HCT116 (cell line): ENCODE data around the gene TCF12. TPM values are rescaled to one million over a fixed set of nuclear protein-coding genes. Genes with fewer than 3 reads are reported as not detected.

Experiments
- ATAC-seq: fragments of 200-7000 bp; cut with Tn5 transposase; 2 replicates; pipeline ENCODE4 v1.9.1; 2020; ENCODE audit warnings: mild to moderate bottlenecking, moderate library complexity
- BruUV-seq: library from RNA; stranded (reverse); fragments of 400-500 nt; replicated peaks from 2 replicates; lab custom pipeline; 2021; lab: Mats Ljungman, UMichigan
- CTCF ChIA-PET: fragments of 300-600 bp; sonication (Branson Sonifier 250); formaldehyde crosslinking; loops from one replicate; lab custom pipeline; 2021; ENCODE audit warnings: antibody characterized with exemption; lab: Charles Lee
- POLR2A ChIA-PET: fragments of 300-600, 350-600 bp; sonication (Branson Sonifier 250); formaldehyde crosslinking; loops from one replicate; lab custom pipeline; 2021; ENCODE audit warnings: antibody characterized with exemption; lab: Charles Lee
- RAD21 ChIA-PET, 2 experiments: fragments of 300-600 bp; sonication (Branson Sonifier 250); formaldehyde crosslinking; loops; one replicate each; lab custom pipeline; 2023; ENCODE audit warnings: low total read pairs in 2 of 2; ENCODE audit not compliant: uncharacterized antibody in 2 of 2, unreplicated experiment in 2 of 2, low non-redundant PET in 1 of 2; lab: Charles Lee
- DNase-seq: peaks from one replicate; pipeline ENCODE4 v3.0.0-alpha.2; 2010; ENCODE audit warnings: low read depth, low spot score
- H2AFZ ChIP-seq: fragments of 200-600 bp; shearing (Covaris generic), sonication (generic); 2 replicates; pipeline ENCODE4 v1.6.1; 2017; ENCODE audit warnings: low read depth, mixed run types, mixed read lengths, antibody characterized with exemption, low read length; ENCODE audit not compliant: poor library complexity, severe bottlenecking
- H3K27ac ChIP-seq: 2 replicates; pipeline ENCODE4 v1.5.1; 2012; ENCODE audit warnings: low read depth, low read length
- H3K27me3 ChIP-seq: fragments of 200-600 bp; sonication (generic); 2 replicates; pipeline ENCODE4 v1.6.1; 2016; ENCODE audit warnings: mixed run types, low read length, mixed read lengths; ENCODE audit not compliant: insufficient read depth
- H3K36me3 ChIP-seq, 2 experiments: fragments of 200-500 bp in 1 of 2; fragments of 200-600 bp in 1 of 2; sonication (Bioruptor generic) in 1 of 2; sonication (generic) in 1 of 2; 2 replicates each; pipeline versions ENCODE4 v1.5.1 to v1.6.1; 2014 to 2016; ENCODE audit warnings: low read length in 2 of 2, inconsistent platforms in 1 of 2, mixed read lengths in 1 of 2, mixed run types in 1 of 2; ENCODE audit not compliant: insufficient read depth in 2 of 2, control insufficient read depth in 1 of 2
- H3K4me1 ChIP-seq, 2 experiments: fragments of 200-600 bp in 1 of 2; sonication (generic) in 1 of 2; 2 replicates each; pipeline versions ENCODE4 v1.5.1 to v1.6.1; 2012 to 2017; ENCODE audit warnings: low read length in 2 of 2, inconsistent platforms in 1 of 2, mild to moderate bottlenecking in 1 of 2, mixed read lengths in 1 of 2, mixed run types in 1 of 2, moderate library complexity in 1 of 2; ENCODE audit not compliant: insufficient read depth in 2 of 2, control insufficient read depth in 1 of 2
- H3K4me2 ChIP-seq: fragments of 200-600 bp; sonication (generic); 2 replicates; pipeline ENCODE4 v1.6.1; 2017; ENCODE audit warnings: mixed run types, low read length, mixed read lengths
- H3K4me3 ChIP-seq, 2 experiments: fragments of 200-600 bp in 1 of 2; sonication (generic) in 1 of 2; replicated peaks in 1 of 2; 2 replicates each; pipeline ENCODE4 v1.5.1; 2011 to 2016; ENCODE audit warnings: low read length in 2 of 2, control low read depth in 1 of 2, low read depth in 1 of 2, mild to moderate bottlenecking in 1 of 2, mixed read lengths in 1 of 2, mixed run types in 1 of 2
- H3K79me2 ChIP-seq: fragments of 200-600 bp; sonication (generic); 2 replicates; pipeline ENCODE4 v1.6.1; 2017; ENCODE audit warnings: mild to moderate bottlenecking, mixed run types, low read length, moderate library complexity, mixed read lengths; ENCODE audit not compliant: insufficient read depth
- H3K9ac ChIP-seq: fragments of 200-600 bp; sonication (generic); 2 replicates; pipeline ENCODE4 v1.6.1; 2016; ENCODE audit warnings: low read length, mixed read lengths
- H3K9me2 ChIP-seq: fragments of 200-600 bp; sonication (generic), shearing (Covaris generic); 2 replicates; pipeline ENCODE4 v1.6.1; 2017; ENCODE audit warnings: mixed run types, mild to moderate bottlenecking, moderate library complexity; ENCODE audit not compliant: insufficient read depth
- H3K9me3 ChIP-seq, 2 experiments: fragments of 200-500 bp in 1 of 2; fragments of 200-600 bp in 1 of 2; sonication (Bioruptor generic) in 1 of 2; sonication (generic) in 1 of 2; 2 replicates each; pipeline ENCODE4 v1.6.1; 2014 to 2017; ENCODE audit warnings: low read length in 2 of 2, mixed read lengths in 2 of 2, inconsistent platforms in 1 of 2, low read depth in 1 of 2, mild to moderate bottlenecking in 1 of 2, mixed run types in 1 of 2, moderate library complexity in 1 of 2; ENCODE audit not compliant: control insufficient read depth in 1 of 2, insufficient read depth in 1 of 2
- H4K20me1 ChIP-seq: fragments of 200-600 bp; sonication (generic), shearing (Covaris generic); 2 replicates; pipeline ENCODE4 v1.6.1; 2017; ENCODE audit warnings: mixed run types, mild to moderate bottlenecking, moderate library complexity; ENCODE audit not compliant: insufficient read depth
- ATF3 ChIP-seq: IDR thresholded peaks from 2 replicates; pipeline ENCODE4 v1.6.1; 2012
- CBX3 ChIP-seq: IDR thresholded peaks from 2 replicates; pipeline ENCODE4 v1.6.1; 2012; ENCODE audit warnings: low read depth
- CEBPB ChIP-seq: IDR thresholded peaks from 2 replicates; pipeline ENCODE4 v1.6.1; 2012; ENCODE audit warnings: low read depth
- CTCF ChIP-seq, 3 experiments: fragments of 200-600 bp in 1 of 3; sonication (generic) in 1 of 3; IDR thresholded peaks in 2 of 3; conservative IDR thresholded peaks in 1 of 3; 2 replicates each; pipeline ENCODE4 v1.5.1; 2012 to 2017; ENCODE audit warnings: low read depth in 2 of 3, low read length in 2 of 3, antibody characterized with exemption in 1 of 3, borderline replicate concordance in 1 of 3, control low read depth in 1 of 3, mild to moderate bottlenecking in 1 of 3, mixed read lengths in 1 of 3, mixed run types in 1 of 3, moderate library complexity in 1 of 3; ENCODE audit not compliant: insufficient read depth in 1 of 3
- ELF1 ChIP-seq: IDR thresholded peaks from 2 replicates; pipeline ENCODE4 v1.6.1; 2012; ENCODE audit warnings: low read depth, borderline replicate concordance
- EZH2 ChIP-seq: fragments of 200-600 bp; sonication (generic); IDR thresholded peaks from 2 replicates; pipeline ENCODE4 v1.6.1; 2017; ENCODE audit warnings: antibody characterized with exemption, mixed run types
- EZH2phosphoT487 ChIP-seq: fragments of 200-600 bp; IDR thresholded peaks from 2 replicates; pipeline ENCODE4 v1.6.1; 2018; ENCODE audit warnings: antibody characterized with exemption, borderline replicate concordance
- FOSL1 ChIP-seq: IDR thresholded peaks from 2 replicates; pipeline ENCODE4 v1.6.1; 2012; ENCODE audit warnings: low read depth
- JUND ChIP-seq: IDR thresholded peaks from 2 replicates; pipeline ENCODE4 v1.6.1; 2012
- MAX ChIP-seq: IDR thresholded peaks from 2 replicates; pipeline ENCODE4 v1.6.1; 2012
- POLR2A ChIP-seq: IDR thresholded peaks from 2 replicates; pipeline ENCODE4 v1.7.0; 2011; ENCODE audit warnings: borderline replicate concordance; ENCODE audit not compliant: insufficient read depth, insufficient read length; ENCODE audit errors: extremely low read depth
- SP1 ChIP-seq: IDR thresholded peaks from 2 replicates; pipeline ENCODE4 v1.6.1; 2012; ENCODE audit warnings: low read depth
- SRF ChIP-seq: IDR thresholded peaks from 2 replicates; pipeline ENCODE4 v1.6.1; 2012; ENCODE audit warnings: low read depth
- TCF7L2 ChIP-seq: IDR thresholded peaks from 2 replicates; pipeline ENCODE4 v1.7.0; 2011; ENCODE audit warnings: borderline replicate concordance, inconsistent platforms; ENCODE audit not compliant: insufficient read depth, insufficient read length; ENCODE audit errors: extremely low read depth
- YY1 ChIP-seq: IDR thresholded peaks from 2 replicates; pipeline ENCODE4 v1.6.1; 2011; ENCODE audit warnings: low read length, low read depth, moderate library complexity, mild to moderate bottlenecking; ENCODE audit not compliant: insufficient replicate concordance; ENCODE audit errors: extremely low read depth
- ZFX ChIP-seq: fragments of 450-650 bp; IDR thresholded peaks from 2 replicates; pipeline ENCODE4 v1.6.1; 2017
- ZNF274 ChIP-seq: fragments of 200-500 bp; sonication (Bioruptor generic); IDR thresholded peaks from 2 replicates; pipeline ENCODE4 v1.6.1; 2014; ENCODE audit warnings: mild to moderate bottlenecking, low read depth, low read length, inconsistent platforms
- intact Hi-C: fragments of 100-400 bp; cut with micrococcal nuclease; formaldehyde crosslinking; loops from 2 replicates; pipeline ENCODE4 v1.10.0; 2022
- total RNA-seq: library from RNA; stranded (reverse); gene quantifications from one replicate; pipeline ENCODE4 v1.2.1, GENCODE V29; 2021; ENCODE audit not compliant: unreplicated experiment

The TCF12 gene
- total RNA-seq, 1 experiment from 2014 or later = 71.6 TPM

- Histone ChIP-seq H3K79me2 (0 out of 2 replicates have a peak, but pooled peaks cover 5% of the 10 kb centered on the region), H3K4me3 (no peak overlapping the region), H4K20me1 (no peaks in the 10 kb centered on the region), H3K9me3 (no peaks in the 10 kb centered on the region), H3K4me2 (no peak overlapping the region), H3K4me1 (no peaks in the 10 kb centered on the region), H3K27ac (no peak overlapping the region), H2AFZ (no peak overlapping the region), H3K9ac (no peak overlapping the region), H3K27me3 (no peaks in the 10 kb centered on the region), H3K36me3 (no peaks in the 10 kb centered on the region), H3K9me2 (no peaks in the 10 kb centered on the region)
- CTCF ChIA-PET = no interaction called here
- RAD21 ChIA-PET = no interaction called here
- ATAC-seq (no peak), DNase-seq (no peak)
- no TSS peak for BruUV-seq
- TF ChIP-seq EZH2 (no peak), ATF3 (no peak), MAX (no peak), ZNF274 (no peak), FOSL1 (no peak), YY1 (no peak), CTCF (IDR thresholded peaks at IDR 0.05 in 2 of 3, conservative IDR thresholded peaks at IDR 0.05 in 1 of 3; ENCODE audit: borderline replicate concordance in 1 of 3, insufficient read depth in 1 of 3, low read depth in 2 of 3, low read length in 2 of 3) (no peak), EZH2phosphoT487 (no peak), POLR2A (no peak), ELF1 (no peak), CBX3 (no peak), CEBPB (no peak), ZFX (no peak), TCF7L2 (no peak), SP1 (no peak), SRF (no peak), JUND (no peak)
- POLR2A ChIA-PET = no interaction called here
- intact Hi-C loops = no loop called here
Observed at GRCh38 chr15:57224664-57225063, 306.2 kb downstream of the TCF12 start.
